Neural progenitor cell (in vitro differentiated cells): ENCODE data around the gene CHD1. TPM values are rescaled to one million over a fixed set of nuclear protein-coding genes. Genes with fewer than 3 reads are reported as not detected.
A peak's percentile ranks its signal among the peaks of the same experiment; 100 is the strongest.

Source experiments
- DNase-seq: peaks from one replicate; pipeline ENCODE4 v3.0.0-alpha.2; 2016; ENCODE audit warnings: low spot score
- H2AFZ ChIP-seq: fragments of 200-600 bp; sonication (generic); replicated peaks from 2 replicates; pipeline ENCODE4 v1.6.1; 2016; ENCODE audit warnings: antibody characterized with exemption
- H3F3A ChIP-seq: fragments of 200-600 bp; sonication (generic); 2 replicates; pipeline ENCODE4 v1.6.1; 2016; ENCODE audit warnings: antibody characterized with exemption, low read depth
- H3K27ac ChIP-seq: fragments of 200-600 bp; sonication (generic); 2 replicates; pipeline ENCODE4 v1.5.1; 2016; ENCODE audit warnings: mild to moderate bottlenecking
- H3K27me3 ChIP-seq: fragments of 200-600 bp; sonication (generic); 2 replicates; pipeline ENCODE4 v1.6.1; 2016; ENCODE audit warnings: mild to moderate bottlenecking, moderate library complexity
- H3K36me3 ChIP-seq: fragments of 200-600 bp; sonication (generic); 2 replicates; pipeline ENCODE4 v1.5.1; 2016
- H3K4me1 ChIP-seq: fragments of 200-600 bp; sonication (generic); 2 replicates; pipeline ENCODE4 v1.6.1; 2016; ENCODE audit warnings: mixed run types
- H3K4me2 ChIP-seq: fragments of 200-600 bp; sonication (generic); 2 replicates; pipeline ENCODE4 v1.6.1; 2016
- H3K4me3 ChIP-seq: fragments of 200-600 bp; sonication (generic); 2 replicates; pipeline ENCODE4 v1.5.1; 2016
- H3K79me2 ChIP-seq: fragments of 200-600 bp; sonication (generic); 2 replicates; pipeline ENCODE4 v1.6.1; 2016; ENCODE audit warnings: low read depth
- H3K9ac ChIP-seq: fragments of 200-600 bp; sonication (generic); 2 replicates; pipeline ENCODE4 v1.6.1; 2016
- H3K9me3 ChIP-seq: fragments of 200-600 bp; sonication (generic); 2 replicates; pipeline ENCODE4 v1.5.1; 2016; ENCODE audit warnings: low read depth
- H4K20me1 ChIP-seq: fragments of 200-600 bp; sonication (generic); 2 replicates; pipeline ENCODE4 v1.6.1; 2016; ENCODE audit warnings: low read depth
- H3K27ac Mint-ChIP-seq: 3 replicates; pipeline ENCODE4 v1.8.0; 2021; ENCODE audit warnings: mixed read lengths
- H3K27me3 Mint-ChIP-seq: 2 replicates; pipeline ENCODE4 v1.8.0; 2022; ENCODE audit warnings: low read depth, mild to moderate bottlenecking, inconsistent platforms, moderate library complexity, mixed read lengths; ENCODE audit not compliant: insufficient read depth
- H3K36me3 Mint-ChIP-seq: 3 replicates; pipeline ENCODE4 v1.8.0; 2021; ENCODE audit warnings: mixed read lengths
- H3K4me1 Mint-ChIP-seq: 3 replicates; pipeline ENCODE4 v1.8.0; 2021; ENCODE audit warnings: mixed read lengths
- H3K4me3 Mint-ChIP-seq: 3 replicates; pipeline ENCODE4 v1.8.0; 2021; ENCODE audit warnings: mild to moderate bottlenecking, moderate library complexity, mixed read lengths
- H3K9me3 Mint-ChIP-seq: 3 replicates; pipeline ENCODE4 v1.8.0; 2020; ENCODE audit warnings: mixed read lengths
- CTCF ChIP-seq: fragments of 200-600 bp; sonication (generic); IDR thresholded peaks from 2 replicates; pipeline ENCODE4 v1.5.1; 2017; ENCODE audit warnings: antibody characterized with exemption, mild to moderate bottlenecking
- EZH2 ChIP-seq: fragments of 200-600 bp; sonication (generic); IDR thresholded peaks from 2 replicates; pipeline ENCODE4 v1.6.1; 2017; ENCODE audit warnings: antibody characterized with exemption, mild to moderate bottlenecking, moderate library complexity
- EZH2phosphoT487 ChIP-seq: fragments of 200-600 bp; sonication (generic); IDR thresholded peaks from 2 replicates; pipeline ENCODE4 v1.6.1; 2017; ENCODE audit warnings: antibody characterized with exemption
- total RNA-seq: library from RNA; depleted of rRNA; stranded (reverse); fragments of >200 nt; gene quantifications from 2 replicates; pipeline ENCODE4 v1.2.3, GENCODE V29; 2015; ENCODE audit warnings: low replicate concordance

Gene CHD1
- total RNA-seq, 1 donor from 2014 or later: 198 TPM

DNA sequence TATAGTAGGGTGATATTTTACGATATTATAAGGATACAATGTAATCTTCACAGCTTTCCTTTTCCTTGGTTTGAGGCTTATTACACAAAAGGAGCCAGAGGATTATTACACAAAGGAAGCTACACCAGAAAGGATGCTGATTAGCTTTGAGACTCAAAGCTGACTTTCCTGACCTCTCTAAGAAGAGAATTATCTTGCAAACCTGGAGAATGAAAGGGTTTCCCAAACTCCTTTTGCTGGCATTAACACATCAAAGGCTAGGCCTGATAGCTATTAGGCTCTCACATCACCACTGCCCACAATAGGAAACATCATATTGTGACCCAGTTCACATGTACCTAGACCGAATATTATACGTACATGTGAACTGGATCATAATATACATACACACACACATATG lies 34.2 kb upstream of the CHD1 start:
- Histone ChIP-seq H3K4me3 (peak overlapping the region; percentile 28), H3K9ac (no peak overlapping the region), H3K4me1 (peaks cover 36% of the 10 kb centered on the region), H3K9me3 (peaks cover 6% of the 10 kb centered on the region), H3K36me3 (peaks cover 14% of the 10 kb centered on the region), H4K20me1 (no peaks in the 10 kb centered on the region), H3K27me3 (no peaks in the 10 kb centered on the region), H3K27ac (peak overlapping the region; percentile 98), H3F3A (peaks cover 41% of the 10 kb centered on the region), H3K4me2 (peak overlapping the region; percentile 68), H2AFZ (no peak overlapping the region), H3K79me2 (no peaks in the 10 kb centered on the region)
- H3K4me1 Mint-ChIP-seq: peaks cover 20% of the 10 kb centered on the region
- H3K27me3 Mint-ChIP-seq: peaks cover 2% of the 10 kb centered on the region
- peaks cover 21% of the 10 kb centered on the region for H3K9me3 Mint-ChIP-seq
- H3K36me3 Mint-ChIP-seq: peaks cover 10% of the 10 kb centered on the region
- H3K4me3 Mint-ChIP-seq: no peak overlapping the region
- DNase-seq: peak; percentile 85
- peak overlapping the region; percentile 88 for H3K27ac Mint-ChIP-seq
- TF ChIP-seq EZH2phosphoT487 (peak; percentile 52), CTCF (no peak)

GRCh38 chr5:98962587-98962986 lies 33.8 kb upstream of the CHD1 start:
- Mint-ChIP-seq H3K36me3 (peaks cover 10% of the 10 kb centered on the region), H3K27ac (peak overlapping the region; percentile 88), H3K4me1 (peaks cover 20% of the 10 kb centered on the region), H3K27me3 (peaks cover 2% of the 10 kb centered on the region), H3K9me3 (peaks cover 21% of the 10 kb centered on the region), H3K4me3 (no peak overlapping the region)
- TF ChIP-seq CTCF: no peak
- TF ChIP-seq EZH2phosphoT487: no peak
- TF ChIP-seq EZH2: no peak
- peaks cover 14% of the 10 kb centered on the region for H3K36me3 ChIP-seq
- H3K9ac ChIP-seq: no peak overlapping the region
- no peaks in the 10 kb centered on the region for H4K20me1 ChIP-seq
- peaks cover 6% of the 10 kb centered on the region for H3K9me3 ChIP-seq
- H3K79me2 ChIP-seq: no peaks in the 10 kb centered on the region
- peak overlapping the region; percentile 98 for H3K27ac ChIP-seq
- no peak overlapping the region for H3K4me3 ChIP-seq
- peak overlapping the region; percentile 68 for H3K4me2 ChIP-seq
- peaks cover 36% of the 10 kb centered on the region for H3K4me1 ChIP-seq
- no peaks in the 10 kb centered on the region for H3K27me3 ChIP-seq
- H3F3A ChIP-seq: peaks cover 36% of the 10 kb centered on the region
- no peak for DNase-seq
- no peak overlapping the region for H2AFZ ChIP-seq

DNA sequence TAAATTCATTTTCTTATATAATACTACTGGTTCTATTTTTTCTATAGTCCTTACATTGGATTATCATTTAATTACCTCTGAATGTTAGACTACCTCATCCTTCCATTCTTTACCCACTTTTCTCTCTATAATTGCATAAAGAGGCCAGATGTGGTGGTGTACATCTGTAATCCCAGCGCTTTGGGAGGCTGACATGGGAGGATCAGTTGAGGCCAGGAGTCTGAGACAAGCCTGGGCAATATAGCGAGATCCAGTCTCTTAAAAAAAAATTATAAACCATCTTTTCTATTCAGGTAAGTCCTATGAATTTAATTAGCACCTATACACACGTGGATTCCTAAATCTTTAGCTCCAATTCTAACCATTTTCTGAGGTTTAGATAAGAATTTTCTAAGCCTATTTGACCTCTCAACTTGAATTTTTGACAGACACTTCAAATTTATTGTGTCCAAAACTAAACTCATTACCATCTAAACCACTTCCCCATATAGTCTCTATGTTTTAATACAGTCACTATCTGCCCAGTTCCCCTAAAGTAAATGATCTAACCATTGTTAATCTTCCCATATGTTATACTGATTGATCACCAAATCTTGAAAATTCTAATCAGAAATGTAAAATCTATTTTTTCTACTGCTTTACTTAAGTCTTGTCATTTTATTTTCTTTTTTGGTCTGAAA lies 33.0 kb upstream of the CHD1 start:
- no peak overlapping the region for H3K9ac ChIP-seq
- no peak overlapping the region for H2AFZ ChIP-seq
- H3K4me1 Mint-ChIP-seq: peaks cover 20% of the 10 kb centered on the region
- TF ChIP-seq EZH2phosphoT487: no peak
- TF ChIP-seq EZH2: no peak
- TF ChIP-seq CTCF: no peak
- H3F3A ChIP-seq: peaks cover 34% of the 10 kb centered on the region
- peak overlapping the region; percentile 98 for H3K27ac ChIP-seq
- H3K4me1 ChIP-seq: peaks cover 36% of the 10 kb centered on the region
- peaks cover 18% of the 10 kb centered on the region for H3K9me3 Mint-ChIP-seq
- no peaks in the 10 kb centered on the region for H4K20me1 ChIP-seq
- H3K36me3 ChIP-seq: peaks cover 11% of the 10 kb centered on the region
- no peak overlapping the region for H3K4me3 Mint-ChIP-seq
- DNase-seq: no peak
- no peaks in the 10 kb centered on the region for H3K79me2 ChIP-seq
- H3K27me3 ChIP-seq: no peaks in the 10 kb centered on the region
- H3K4me3 ChIP-seq: no peak overlapping the region
- H3K27ac Mint-ChIP-seq: no peak overlapping the region
- peaks cover 8% of the 10 kb centered on the region for H3K36me3 Mint-ChIP-seq
- peaks cover 6% of the 10 kb centered on the region for H3K9me3 ChIP-seq
- peaks cover 2% of the 10 kb centered on the region for H3K27me3 Mint-ChIP-seq
- peak overlapping the region; percentile 68 for H3K4me2 ChIP-seq
